IMR-90 (cell line): ENCODE results near the gene KCTD11.

Experiments
- CEBPB ChIP-seq: IDR thresholded peaks from 2 replicates; pipeline ENCODE4 v1.6.1; 2012; ENCODE audit warnings: low read depth, low read length, improper control_type of control experiment
- CTCF ChIP-seq: conservative IDR thresholded peaks from 2 replicates; pipeline ENCODE4 v1.5.1; 2012; ENCODE audit warnings: mild to moderate bottlenecking, low read depth, low read length, improper control_type of control experiment
- POLR2A ChIP-seq: IDR thresholded peaks from 2 replicates; pipeline ENCODE4 v1.6.1; 2012; ENCODE audit warnings: mild to moderate bottlenecking, low read depth, low read length
- RAD21 ChIP-seq: IDR thresholded peaks from 2 replicates; pipeline ENCODE4 v1.6.1; 2012; ENCODE audit warnings: low read length, improper control_type of control experiment
- RCOR1 ChIP-seq: IDR thresholded peaks from 2 replicates; pipeline ENCODE4 v1.6.1; 2012; ENCODE audit warnings: mild to moderate bottlenecking, low read length, improper control_type of control experiment; ENCODE audit not compliant: insufficient replicate concordance

- TF ChIP-seq CTCF (no peak), POLR2A (no peak), CEBPB (no peak), RAD21 (no peak), RCOR1 (no peak)
These were observed 25.8 kb upstream of the KCTD11 start for GRCh38 chr17:7326186-7326585.
